ENCODE measurements around the gene ZNF30. TPM values are rescaled to one million over a fixed set of nuclear protein-coding genes. Genes with fewer than 3 reads are reported as not detected.

The ZNF30 gene
- total RNA-seq (10 to 100 TPM in 2 of 5 donors, 1 to 10 TPM in 3; 3.2 to 10.5 (median 8.7) TPM), total RNA-seq (1.3 to 18.2 (median 7.1) reads per million in 29 experiments)
- 6.7 TPM for total RNA-seq (2013)

DNA sequence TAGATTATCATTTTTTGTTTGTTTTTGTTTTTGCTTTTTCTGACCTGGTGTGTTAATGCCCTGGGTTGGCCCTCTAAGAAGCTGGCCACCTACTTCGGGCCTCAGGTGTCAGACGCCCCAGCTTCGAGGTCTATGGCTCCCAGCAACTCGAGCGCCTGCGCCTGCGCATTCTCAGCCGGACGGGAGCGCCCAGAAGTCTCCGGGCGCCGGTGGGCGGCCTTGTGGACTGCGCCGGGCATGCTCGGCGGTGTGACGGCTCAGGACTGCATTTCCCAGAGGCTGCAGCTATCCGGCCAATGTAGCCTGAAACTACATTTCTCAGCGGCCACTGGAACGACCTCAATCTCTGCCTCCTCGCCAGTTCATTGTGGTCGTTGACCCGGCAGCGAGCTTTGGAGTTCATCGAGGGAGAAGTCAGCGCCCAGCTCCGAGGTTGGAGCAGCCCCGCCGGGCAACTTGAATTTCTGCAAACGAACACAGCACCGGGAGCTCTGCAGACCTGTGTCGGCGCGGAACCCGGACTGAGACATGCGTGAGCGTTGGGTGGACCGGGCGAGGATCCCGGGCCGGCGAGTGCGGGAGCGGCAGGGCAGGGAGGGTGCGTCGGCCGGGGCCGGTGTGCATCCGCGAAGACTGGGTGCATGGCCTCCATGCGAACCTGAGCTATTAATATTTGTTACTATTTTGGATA is at the start of gene ZNF30:
Gene ZNF30 (plus strand): TSS at position 219 of the 691 bp plus-strand sequence. CDS start 3,045 bp downstream, outside the sequence.
- peak; percentile 98 to 100 (median 99) for ATAC-seq (replicated peaks in 1 of 4)
- no peaks in the 10 kb centered on the region for H3K9me3 Mint-ChIP-seq
- WGBS (ENCODE audit: insufficient coverage), result under 1% methylated on average over 46 of the region's 53 CpGs
- peaks cover 15 to 29% (median 25%) of the 10 kb centered on the region in 3 donors for H3K4me1 Mint-ChIP-seq
- Histone ChIP-seq H3K9me3 (no peaks in the 10 kb centered on the region), H3K36me3 (ENCODE audit: control insufficient read depth in 2 of 2, extremely low read depth in 1 of 2, insufficient read depth in 1 of 2, low read length in 1 of 2) (peaks cover 2 to 8% of the 10 kb centered on the region in 2 donors), H3K4me3 (ENCODE audit: control insufficient read depth in 1 of 2, extremely low read depth in 1 of 2, low read length in 1 of 2) (peak within 1 kb of the TSS; percentile 78 to 98), H3K4me1 (ENCODE audit: control insufficient read depth in 1 of 2, extremely low read depth in 1 of 2, insufficient read depth in 2 of 2, low read length in 2 of 2) (peaks cover 6 to 14% of the 10 kb centered on the region in 2 experiments), H3K27me3 (replicated peaks in 1 of 2; ENCODE audit: control insufficient read depth in 2 of 2, extremely low read depth in 1 of 2, insufficient read depth in 2 of 2, low read length in 1 of 2) (peaks cover 0 to 2% of the 10 kb centered on the region in 2 experiments), H3K27ac (ENCODE audit: low read length) (no peak within 1 kb of the TSS)
- CTCF ChIA-PET, result no interaction called here
- peaks cover 3 to 4% of the 10 kb centered on the region in 2 donors for H3K27me3 Mint-ChIP-seq
- peak; percentile 58 to 86 (median 71) for DNase-seq
- peak within 1 kb of the TSS; percentile 90 to 95 (median 91) for H3K4me3 Mint-ChIP-seq
- peaks cover 19% of the 10 kb centered on the region for H3K36me3 Mint-ChIP-seq
- peak within 1 kb of the TSS; percentile 76 to 82 for H3K27ac Mint-ChIP-seq
- POLR2A ChIA-PET, result no interaction called here

GRCh38 chr19:34879563-34879962 is 47.1 kb upstream of the ZNF30 start:
- no peak overlapping the region for H3K4me3 Mint-ChIP-seq
- peaks cover 6 to 14% (median 7%) of the 10 kb centered on the region in 3 donors for H3K9me3 Mint-ChIP-seq
- Histone ChIP-seq H3K36me3 (ENCODE audit: control insufficient read depth in 2 of 2, extremely low read depth in 1 of 2, insufficient read depth in 1 of 2, low read length in 1 of 2) (no peaks in the 10 kb centered on the region), H3K4me3 (ENCODE audit: control insufficient read depth in 1 of 2, extremely low read depth in 1 of 2, low read length in 1 of 2) (no peak overlapping the region), H3K4me1 (ENCODE audit: control insufficient read depth in 1 of 2, extremely low read depth in 1 of 2, insufficient read depth in 2 of 2, low read length in 2 of 2) (no peaks in the 10 kb centered on the region), H3K27me3 (replicated peaks in 1 of 2; ENCODE audit: control insufficient read depth in 2 of 2, extremely low read depth in 1 of 2, insufficient read depth in 2 of 2, low read length in 1 of 2) (peaks cover 0 to 6% of the 10 kb centered on the region in 2 experiments), H3K27ac (ENCODE audit: low read length) (no peak overlapping the region), H3K9me3 (no peaks in the 10 kb centered on the region)
- ChIA-PET CTCF (no interaction called here), POLR2A (no interaction called here)
- DNase-seq (no peak), ATAC-seq (replicated peaks in 1 of 4) (no peak)
- H3K27me3 Mint-ChIP-seq, result peaks cover 3 to 7% of the 10 kb centered on the region in 2 donors
- H3K27ac Mint-ChIP-seq, result no peak overlapping the region
- no peaks in the 10 kb centered on the region for H3K4me1 Mint-ChIP-seq
- H3K36me3 Mint-ChIP-seq, result peaks cover 6% of the 10 kb centered on the region

GRCh38 chr19:34880034-34880433 is 46.7 kb upstream of the ZNF30 start:
- no CpG with 5 or more reads among the region's 1 CpG for WGBS (ENCODE audit: insufficient coverage)
- CTCF ChIA-PET, result interaction anchor here in 1 of 2 donors (0.7 kb wide), 1 partner anchor 261 kb away, joined by 3 read pairs; no protein-coding TSS in a partner anchor

GRCh38 chr19:34881982-34882381 is 44.7 kb upstream of the ZNF30 start:
- ChIA-PET POLR2A (no interaction called here), CTCF (no interaction called here)
- no peak overlapping the region for H3K4me3 Mint-ChIP-seq
- DNase-seq (no peak), ATAC-seq (replicated peaks in 1 of 4) (no peak)
- peaks cover 15 to 33% (median 19%) of the 10 kb centered on the region in 3 donors for H3K9me3 Mint-ChIP-seq
- H3K27me3 ChIP-seq (replicated peaks in 1 of 2; ENCODE audit: control insufficient read depth in 2 of 2, extremely low read depth in 1 of 2, insufficient read depth in 2 of 2, low read length in 1 of 2), result peaks cover 0 to 6% of the 10 kb centered on the region in 2 experiments
- no peak overlapping the region for H3K27ac Mint-ChIP-seq
- no peaks in the 10 kb centered on the region for H3K36me3 ChIP-seq (ENCODE audit: control insufficient read depth in 2 of 2, extremely low read depth in 1 of 2, insufficient read depth in 1 of 2, low read length in 1 of 2)
- no peak overlapping the region for H3K4me3 ChIP-seq (ENCODE audit: control insufficient read depth in 1 of 2, extremely low read depth in 1 of 2, low read length in 1 of 2)
- H3K27ac ChIP-seq (ENCODE audit: low read length), result no peak overlapping the region
- H3K4me1 Mint-ChIP-seq, result no peaks in the 10 kb centered on the region
- H3K36me3 Mint-ChIP-seq, result peaks cover 14% of the 10 kb centered on the region
- H3K4me1 ChIP-seq (ENCODE audit: control insufficient read depth in 1 of 2, extremely low read depth in 1 of 2, insufficient read depth in 2 of 2, low read length in 2 of 2), result no peaks in the 10 kb centered on the region
- peaks cover 3 to 7% of the 10 kb centered on the region in 2 donors for H3K27me3 Mint-ChIP-seq
- WGBS (ENCODE audit: insufficient coverage), result no CpG with 5 or more reads among the region's 1 CpG
- no peaks in the 10 kb centered on the region for H3K9me3 ChIP-seq

More at GRCh38 chr19:34880034-34880433, 46.7 kb upstream of the ZNF30 start:
- POLR2A ChIA-PET, result no interaction called here
- Histone ChIP-seq H3K9me3 (no peaks in the 10 kb centered on the region), H3K4me3 (ENCODE audit: control insufficient read depth in 1 of 2, extremely low read depth in 1 of 2, low read length in 1 of 2) (no peak overlapping the region), H3K4me1 (ENCODE audit: control insufficient read depth in 1 of 2, extremely low read depth in 1 of 2, insufficient read depth in 2 of 2, low read length in 2 of 2) (no peaks in the 10 kb centered on the region), H3K27ac (ENCODE audit: low read length) (no peak overlapping the region), H3K27me3 (replicated peaks in 1 of 2; ENCODE audit: control insufficient read depth in 2 of 2, extremely low read depth in 1 of 2, insufficient read depth in 2 of 2, low read length in 1 of 2) (peaks cover 0 to 6% of the 10 kb centered on the region in 2 experiments), H3K36me3 (ENCODE audit: control insufficient read depth in 2 of 2, extremely low read depth in 1 of 2, insufficient read depth in 1 of 2, low read length in 1 of 2) (no peaks in the 10 kb centered on the region)
- DNase-seq, result no peak
- Mint-ChIP-seq H3K4me3 (no peak overlapping the region), H3K36me3 (peaks cover 10% of the 10 kb centered on the region), H3K27ac (no peak overlapping the region), H3K9me3 (peaks cover 11 to 18% (median 12%) of the 10 kb centered on the region in 3 donors), H3K4me1 (no peaks in the 10 kb centered on the region), H3K27me3 (peaks cover 3 to 7% of the 10 kb centered on the region in 2 donors)
- ATAC-seq (replicated peaks in 1 of 4), result no peak

GRCh38 chr19:34888091-34888490 is 38.6 kb upstream of the ZNF30 start:
- Mint-ChIP-seq H3K36me3 (peaks cover 14% of the 10 kb centered on the region), H3K9me3 (peaks cover 14 to 37% (median 21%) of the 10 kb centered on the region in 3 donors), H3K27ac (no peak overlapping the region), H3K27me3 (peaks cover 16 to 20% of the 10 kb centered on the region in 2 donors), H3K4me3 (no peak overlapping the region), H3K4me1 (no peaks in the 10 kb centered on the region)
- ChIA-PET CTCF (no interaction called here), POLR2A (no interaction called here)
- H3K4me3 ChIP-seq (ENCODE audit: control insufficient read depth in 1 of 2, extremely low read depth in 1 of 2, low read length in 1 of 2), result no peak overlapping the region
- DNase-seq, result no peak
- H3K27ac ChIP-seq (ENCODE audit: low read length), result no peak overlapping the region
- H3K27me3 ChIP-seq (replicated peaks in 1 of 2; ENCODE audit: control insufficient read depth in 2 of 2, extremely low read depth in 1 of 2, insufficient read depth in 2 of 2, low read length in 1 of 2), result peaks cover 0 to 15% of the 10 kb centered on the region in 2 experiments
- 84% methylated on average over 6 of the region's 6 CpGs for WGBS (ENCODE audit: insufficient coverage)
- ATAC-seq (replicated peaks in 1 of 4), result no peak
- no peaks in the 10 kb centered on the region for H3K9me3 ChIP-seq
- no peaks in the 10 kb centered on the region for H3K4me1 ChIP-seq (ENCODE audit: control insufficient read depth in 1 of 2, extremely low read depth in 1 of 2, insufficient read depth in 2 of 2, low read length in 2 of 2)
- H3K36me3 ChIP-seq (ENCODE audit: control insufficient read depth in 2 of 2, extremely low read depth in 1 of 2, insufficient read depth in 1 of 2, low read length in 1 of 2), result no peaks in the 10 kb centered on the region

GRCh38 chr19:34900245-34900644 is 26.5 kb upstream of the ZNF30 start:
- Mint-ChIP-seq H3K36me3 (no peaks in the 10 kb centered on the region), H3K9me3 (peaks cover 3 to 17% (median 3%) of the 10 kb centered on the region in 3 donors), H3K4me1 (peaks cover 4 to 12% (median 4%) of the 10 kb centered on the region in 3 donors), H3K4me3 (no peak overlapping the region), H3K27ac (no peak overlapping the region), H3K27me3 (peaks cover 16 to 17% of the 10 kb centered on the region in 2 donors)
- POLR2A ChIA-PET, result no interaction called here
- H3K36me3 ChIP-seq (ENCODE audit: control insufficient read depth in 2 of 2, extremely low read depth in 1 of 2, insufficient read depth in 1 of 2, low read length in 1 of 2), result no peaks in the 10 kb centered on the region
- DNase-seq (no peak), ATAC-seq (replicated peaks in 1 of 4) (no peak)
- H3K27ac ChIP-seq (ENCODE audit: low read length), result no peak overlapping the region
- no CpG with 5 or more reads among the region's 2 CpGs for WGBS (ENCODE audit: insufficient coverage)
- peaks cover 2 to 18% of the 10 kb centered on the region in 2 experiments for H3K27me3 ChIP-seq (replicated peaks in 1 of 2; ENCODE audit: control insufficient read depth in 2 of 2, extremely low read depth in 1 of 2, insufficient read depth in 2 of 2, low read length in 1 of 2)
- CTCF ChIA-PET, result no interaction called here
- peaks cover 0 to 8% of the 10 kb centered on the region in 2 experiments for H3K4me1 ChIP-seq (ENCODE audit: control insufficient read depth in 1 of 2, extremely low read depth in 1 of 2, insufficient read depth in 2 of 2, low read length in 2 of 2)
- H3K9me3 ChIP-seq, result peaks cover 2% of the 10 kb centered on the region
- H3K4me3 ChIP-seq (ENCODE audit: control insufficient read depth in 1 of 2, extremely low read depth in 1 of 2, low read length in 1 of 2), result no peak overlapping the region
